Measurements from ENCODE around the gene SLC12A5.

DNA sequence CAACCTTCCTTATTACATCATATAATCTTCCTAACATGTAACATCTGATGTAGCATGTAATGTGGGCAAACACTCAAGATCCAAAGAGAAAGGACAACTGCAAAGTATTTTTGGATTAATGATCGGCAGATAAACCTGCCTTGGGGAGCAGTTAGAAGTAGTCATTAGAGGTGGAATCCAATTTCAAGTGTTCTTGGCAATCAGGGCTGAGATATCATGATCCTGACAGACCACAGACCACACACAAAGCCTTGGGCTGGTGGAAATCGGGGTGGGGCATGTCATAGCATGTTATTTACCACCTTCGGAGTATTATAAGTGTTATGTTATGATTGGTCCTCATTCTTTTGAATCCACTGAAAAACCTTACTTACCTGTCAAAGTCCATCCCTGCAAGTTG is 44.4 kb downstream of the SLC12A5 start:
- TF ChIP-seq, protein P1, sequence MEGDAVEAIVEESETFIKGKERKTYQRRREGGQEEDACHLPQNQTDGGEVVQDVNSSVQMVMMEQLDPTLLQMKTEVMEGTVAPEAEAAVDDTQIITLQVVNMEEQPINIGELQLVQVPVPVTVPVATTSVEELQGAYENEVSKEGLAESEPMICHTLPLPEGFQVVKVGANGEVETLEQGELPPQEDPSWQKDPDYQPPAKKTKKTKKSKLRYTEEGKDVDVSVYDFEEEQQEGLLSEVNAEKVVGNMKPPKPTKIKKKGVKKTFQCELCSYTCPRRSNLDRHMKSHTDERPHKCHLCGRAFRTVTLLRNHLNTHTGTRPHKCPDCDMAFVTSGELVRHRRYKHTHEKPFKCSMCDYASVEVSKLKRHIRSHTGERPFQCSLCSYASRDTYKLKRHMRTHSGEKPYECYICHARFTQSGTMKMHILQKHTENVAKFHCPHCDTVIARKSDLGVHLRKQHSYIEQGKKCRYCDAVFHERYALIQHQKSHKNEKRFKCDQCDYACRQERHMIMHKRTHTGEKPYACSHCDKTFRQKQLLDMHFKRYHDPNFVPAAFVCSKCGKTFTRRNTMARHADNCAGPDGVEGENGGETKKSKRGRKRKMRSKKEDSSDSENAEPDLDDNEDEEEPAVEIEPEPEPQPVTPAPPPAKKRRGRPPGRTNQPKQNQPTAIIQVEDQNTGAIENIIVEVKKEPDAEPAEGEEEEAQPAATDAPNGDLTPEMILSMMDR (IDR thresholded peaks at IDR 0.05): no peak
- TF ChIP-seq POLR2A (IDR thresholded peaks at IDR 0.05): no peak

Measured in right lobe of liver (tissue), 4 donors.